Diencephalon (tissue), 1 donor: Measurements from ENCODE around the gene PROM2. TPM values are rescaled to one million over a fixed set of nuclear protein-coding genes. Genes with fewer than 3 reads are reported as not detected.

Experiments
- total RNA-seq: library from RNA; depleted of rRNA; stranded (reverse); fragments of >200 nt; gene quantifications from one replicate; pipeline ENCODE4 v1.2.3, GENCODE V29; 2014

Gene PROM2
- 2.1 TPM for total RNA-seq

GRCh38 chr2:95274291-95275150 lies at the start of gene PROM2:
PROM2 (plus strand) TSS chr2:95274449; CDS start chr2:95274586, 137 bp downstream.

GRCh38 chr2:95296880-95297487 lies 22.7 kb downstream of the PROM2 start, which contains the start of gene KCNIP3:
KCNIP3 (plus strand) TSS chr2:95297347; CDS start chr2:95297439, 92 bp downstream.

Other genes starting within 250 kb of the PROM2 start
- gene MAL, start 248.7 kb upstream of the PROM2 start, total RNA-seq: not detected
- gene MRPS5, start 152.6 kb upstream of the PROM2 start, total RNA-seq: 43.8 TPM
- gene ZNF514, start 114.6 kb upstream of the PROM2 start, total RNA-seq: 24.5 TPM
- gene ZNF2, start 108.6 kb upstream of the PROM2 start, total RNA-seq: 8.8 TPM
- 28.8 TPM for gene ZNF892, start 66.9 kb upstream of the PROM2 start, total RNA-seq
- 12.7 TPM for gene KCNIP3, start 22.9 kb downstream of the PROM2 start, total RNA-seq
- gene FAHD2A, start 128.3 kb downstream of the PROM2 start, total RNA-seq: 13.6 TPM
- gene TRIM43B, start 210.3 kb downstream of the PROM2 start, total RNA-seq: not detected